NCI-H524 (cell line): ENCODE results near the gene PTGER3.

ENCODE experiments used
- DNase-seq, 2 experiments: peaks; one replicate each; lab custom pipeline; 2025; lab: John Stamatoyannopoulos, UW

PTGER3 gene

DNA sequence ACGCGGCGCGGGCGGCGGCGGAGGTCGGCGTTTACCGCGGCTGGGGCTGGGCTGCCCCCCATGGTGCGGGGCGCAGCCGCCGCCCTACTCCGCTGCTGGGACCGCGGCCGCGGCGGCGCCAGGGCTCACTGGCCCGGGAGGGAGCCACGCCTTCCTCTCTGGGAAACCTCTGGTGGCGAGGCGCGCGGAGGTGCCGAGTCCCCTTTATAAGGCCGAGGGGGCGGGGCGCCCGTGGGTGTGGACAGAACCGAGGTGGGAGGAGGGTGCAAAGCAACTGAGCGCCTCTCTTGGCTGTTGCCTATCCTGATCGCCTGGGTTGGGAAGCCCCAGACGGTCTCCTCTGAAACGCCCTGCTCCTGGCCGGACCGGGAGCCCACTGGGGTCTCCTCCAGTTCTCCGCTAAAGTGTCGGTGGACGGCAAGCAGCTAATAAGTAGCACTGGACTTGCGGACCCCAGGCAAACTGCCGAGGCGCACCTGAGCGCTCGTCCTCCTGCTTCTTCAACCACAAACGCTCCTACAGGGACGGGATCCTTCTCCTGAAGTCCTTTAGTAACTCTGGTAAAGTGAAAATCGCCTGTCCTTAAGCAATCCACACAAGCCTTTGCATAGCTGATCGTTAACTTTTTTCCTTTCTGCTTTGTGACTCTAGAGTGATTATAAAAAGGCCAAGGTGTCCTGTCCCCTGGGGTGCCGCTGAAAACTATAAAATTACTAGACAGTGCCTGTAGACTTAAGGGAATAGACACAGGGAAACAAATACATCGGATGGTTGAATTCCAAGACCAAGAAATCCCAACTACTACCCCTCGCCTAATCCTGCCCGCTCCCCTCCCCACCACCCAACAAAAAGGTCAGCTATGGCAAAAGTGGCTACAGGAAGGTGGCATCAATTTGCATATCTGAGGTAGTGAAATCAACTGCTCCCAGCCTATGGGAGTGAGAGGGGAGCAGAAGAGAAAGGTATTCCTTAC, at the start of gene PTGER3:
PTGER3 (minus strand) TSS at position 182 of the 973 bp plus-strand sequence. CDS start 239 bp downstream, outside the sequence.
- peak; percentile 43 to 71 for DNase-seq

- DNase-seq, result peak in 1 of 2 experiments; percentile 18
Measured at GRCh38 chr1:71094913-71095312, 47.3 kb upstream of the PTGER3 start.

DNA sequence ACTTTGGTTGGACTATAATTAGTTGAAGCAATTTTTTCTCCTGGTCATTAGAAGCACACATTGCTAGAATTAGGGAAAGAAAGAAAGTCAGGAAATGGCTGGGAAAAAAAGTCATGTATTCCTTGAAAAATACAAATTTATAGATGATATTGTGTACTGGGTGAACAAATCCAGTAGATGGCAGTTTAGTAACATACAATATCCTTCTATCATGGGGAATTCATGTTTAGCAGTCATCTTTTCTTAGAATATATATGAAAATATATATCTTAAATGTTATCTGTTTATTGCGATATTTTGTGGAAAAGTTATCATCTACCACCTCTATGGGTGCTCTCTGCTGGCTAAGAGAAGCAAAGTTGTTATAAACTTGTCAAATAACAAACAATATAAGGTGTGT, 46.3 kb upstream of the PTGER3 start:
- DNase-seq, result peak in 1 of 2 experiments; percentile 68

- DNase-seq, result no peak
Measured at GRCh38 chr1:71089536-71090270, 42.1 kb upstream of the PTGER3 start.

GRCh38 chr1:71088645-71089287, 41.1 kb upstream of the PTGER3 start:
- DNase-seq, result no peak

DNA sequence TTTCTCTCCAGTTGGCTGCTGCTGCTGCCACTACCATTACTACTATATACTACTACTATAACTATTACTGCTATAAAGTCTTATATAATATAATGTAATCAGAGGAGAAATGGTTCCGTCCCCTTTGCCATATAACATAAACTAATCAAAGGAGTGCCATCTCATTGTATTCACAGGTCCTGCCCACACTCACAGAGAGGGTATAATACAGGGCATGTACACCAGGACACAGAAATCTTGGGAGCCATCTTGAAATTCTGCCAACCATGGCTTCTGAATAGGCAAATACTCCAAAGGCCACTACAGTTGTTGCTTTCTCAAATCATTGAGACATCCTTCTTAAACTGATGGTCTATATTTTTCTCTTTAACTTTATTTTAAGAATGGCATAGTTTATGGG, 40.1 kb upstream of the PTGER3 start:
- no peak for DNase-seq

DNA sequence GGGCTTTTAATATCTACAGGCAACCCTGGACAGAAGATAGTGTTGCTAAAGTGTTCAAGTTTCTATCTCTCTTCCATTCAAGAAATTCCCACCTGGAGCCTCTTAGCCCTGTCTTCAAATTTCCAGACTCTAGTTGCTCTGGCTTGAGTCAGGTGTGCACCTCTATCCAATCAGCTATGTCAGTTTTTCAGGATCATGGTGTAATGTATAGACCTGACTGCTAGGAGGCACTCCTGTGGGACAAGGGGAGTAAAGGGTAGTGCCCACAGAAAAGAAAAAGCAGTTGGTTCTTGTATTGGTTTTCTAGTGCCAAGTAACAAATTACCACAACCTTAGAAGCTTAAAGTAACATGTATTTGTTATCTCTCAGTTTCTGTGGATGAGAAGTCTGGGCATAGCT, 39.4 kb upstream of the PTGER3 start:
- DNase-seq, result peak in 1 of 2 experiments; percentile 68

DNA sequence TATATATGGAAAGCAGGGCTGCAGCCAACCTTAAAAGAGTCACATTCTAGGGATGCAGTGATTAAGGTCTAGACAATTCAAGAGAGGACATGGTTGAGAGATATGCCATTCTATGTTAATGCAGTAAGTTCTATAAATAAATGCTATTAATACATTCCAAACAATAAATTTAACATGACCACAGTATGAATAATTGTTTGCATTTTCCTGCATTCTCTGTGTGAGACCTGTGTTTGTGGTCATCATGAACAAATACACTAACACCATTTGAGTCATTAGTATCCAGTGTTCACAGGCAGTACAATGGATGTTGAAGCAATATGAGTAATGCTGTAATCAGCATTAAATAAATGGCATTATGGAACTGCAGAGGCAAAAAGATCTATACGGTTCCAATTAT, 38.7 kb upstream of the PTGER3 start:
- no peak for DNase-seq

GRCh38 chr1:71083271-71083670, 35.7 kb upstream of the PTGER3 start:
- no peak for DNase-seq

DNA sequence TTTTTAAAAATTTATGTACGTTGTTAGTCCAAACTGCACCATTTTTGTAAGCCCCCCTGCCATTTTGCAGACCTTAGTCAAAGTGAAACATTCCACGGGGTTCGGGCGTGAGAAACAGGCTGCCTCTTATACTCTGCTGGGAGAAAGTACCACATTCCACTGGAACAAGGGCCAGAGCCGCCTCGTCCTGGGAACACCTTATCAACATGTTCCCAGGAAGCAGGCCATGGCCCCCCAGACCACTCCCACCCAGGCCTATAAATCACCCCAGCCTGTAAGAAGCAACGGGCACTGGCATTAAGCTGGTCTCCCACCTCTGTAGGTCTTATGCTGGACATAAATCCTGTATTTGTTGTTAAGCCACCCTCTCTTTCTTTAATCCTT, 34.1 kb upstream of the PTGER3 start:
- peak in 1 of 2 experiments; percentile 10 for DNase-seq

- peak; percentile 89 to 96 for DNase-seq
Measured at GRCh38 chr1:71080739-71081696, 33.4 kb upstream of the PTGER3 start, which contains the start of gene ZRANB2. Gene ZRANB2 (minus strand): TSS chr1:71081035. CDS start chr1:71080995, 40 bp downstream.

DNA sequence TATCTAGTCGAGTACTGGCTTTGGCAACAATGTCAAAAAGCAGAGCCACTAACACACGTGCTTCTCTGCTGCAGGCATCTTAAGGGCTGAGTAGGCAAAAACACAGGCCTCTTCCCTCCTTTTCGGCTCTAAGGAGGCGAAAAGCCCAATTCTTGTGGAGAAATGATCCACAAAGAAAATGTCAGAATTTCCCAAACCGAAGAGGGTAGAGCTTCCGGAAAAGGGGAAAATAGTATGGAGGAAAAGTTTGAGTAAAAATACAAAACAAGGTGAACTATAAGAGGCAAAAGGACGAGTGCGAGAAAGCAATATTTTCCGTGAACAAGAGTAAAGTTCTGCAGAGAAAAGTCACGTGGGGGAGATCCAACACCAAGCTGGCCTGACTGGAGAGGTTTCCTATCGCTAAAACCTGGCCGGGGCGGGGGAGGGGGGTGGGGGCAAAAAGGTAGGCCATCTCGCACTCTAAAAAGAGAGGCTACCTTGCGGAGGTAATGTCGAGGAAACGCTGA, 32.7 kb upstream of the PTGER3 start:
- DNase-seq, result peak; percentile 24 to 35

- no peak for DNase-seq
Measured at GRCh38 chr1:71074681-71075080, 27.1 kb upstream of the PTGER3 start.

DNA sequence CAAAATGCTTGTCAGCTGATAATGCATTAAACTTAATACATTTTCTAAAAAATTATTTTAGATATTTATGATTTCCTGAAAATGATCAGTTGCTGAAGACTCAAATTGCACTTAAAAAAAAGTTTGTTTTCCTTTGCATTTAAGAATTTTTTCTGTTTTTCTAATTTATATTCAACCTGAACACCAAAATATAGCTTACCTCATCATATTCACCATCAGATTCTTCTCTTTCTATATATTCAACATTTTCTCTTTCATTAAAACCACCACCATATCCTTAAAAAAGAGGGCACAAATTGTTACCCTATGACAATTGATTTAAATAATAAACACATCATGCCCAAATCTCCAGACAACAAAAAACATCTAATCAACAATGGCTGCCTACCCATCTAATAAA, 24.7 kb upstream of the PTGER3 start:
- DNase-seq, result no peak

DNA sequence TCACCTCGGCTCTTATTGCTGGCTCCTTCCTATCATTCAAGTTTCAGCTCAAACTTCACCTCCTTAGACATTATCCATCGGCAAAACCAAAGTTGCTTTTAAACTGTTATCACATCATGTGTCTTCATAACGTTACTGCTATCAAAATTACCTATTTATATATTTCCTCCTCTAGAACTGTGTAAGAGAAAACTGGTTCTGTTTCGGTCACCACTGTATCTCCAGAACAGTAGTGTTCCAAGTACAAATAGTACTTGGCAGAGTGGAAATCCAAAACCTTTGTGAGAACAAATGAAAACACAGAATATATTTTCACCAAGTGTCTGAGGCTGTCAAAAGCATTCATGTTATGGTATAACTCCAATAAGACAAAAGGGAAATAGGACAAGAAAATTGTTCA, 24.1 kb upstream of the PTGER3 start:
- DNase-seq, result no peak

DNA sequence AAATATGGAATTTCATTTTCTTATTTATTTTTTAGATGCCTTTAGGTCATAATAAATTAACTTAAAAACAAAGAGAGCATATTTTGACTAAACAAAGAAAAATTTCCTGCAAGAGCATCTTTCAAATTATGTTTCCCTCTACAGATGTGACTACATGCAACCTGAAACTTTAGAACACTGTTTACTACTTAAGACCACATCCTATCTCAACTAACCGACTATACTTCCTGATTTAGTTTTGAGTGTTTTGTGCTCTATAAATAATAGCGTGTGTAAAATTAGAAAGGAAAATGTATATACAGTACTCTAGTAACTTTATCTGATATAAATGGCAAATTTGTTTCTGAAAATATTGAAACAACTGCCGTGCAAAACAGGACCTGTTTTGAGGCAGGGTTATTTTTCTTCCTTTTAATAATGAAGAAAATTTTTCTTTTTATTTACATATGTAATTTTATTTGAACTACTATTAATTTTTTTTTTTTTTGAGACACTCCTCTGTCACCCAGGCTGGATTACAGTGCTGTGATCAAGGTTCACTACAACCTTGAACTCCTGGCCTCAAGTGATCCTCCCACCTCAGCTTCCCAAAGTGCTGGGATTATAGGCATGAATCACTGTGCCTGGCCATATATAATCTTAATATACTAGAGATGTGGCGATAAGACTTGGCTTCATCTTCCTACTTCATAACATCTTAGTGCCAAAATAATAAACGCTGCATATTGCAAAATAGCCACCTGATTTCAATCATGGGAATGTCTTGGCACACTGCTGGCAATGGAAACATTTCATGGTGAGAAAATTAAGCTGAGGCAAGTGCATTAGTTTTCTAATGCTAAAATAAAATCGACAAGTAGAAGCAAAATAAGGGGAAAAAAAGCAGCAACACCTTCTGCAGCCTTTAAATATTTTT, 21.0 kb upstream of the PTGER3 start:
- no peak for DNase-seq

DNA sequence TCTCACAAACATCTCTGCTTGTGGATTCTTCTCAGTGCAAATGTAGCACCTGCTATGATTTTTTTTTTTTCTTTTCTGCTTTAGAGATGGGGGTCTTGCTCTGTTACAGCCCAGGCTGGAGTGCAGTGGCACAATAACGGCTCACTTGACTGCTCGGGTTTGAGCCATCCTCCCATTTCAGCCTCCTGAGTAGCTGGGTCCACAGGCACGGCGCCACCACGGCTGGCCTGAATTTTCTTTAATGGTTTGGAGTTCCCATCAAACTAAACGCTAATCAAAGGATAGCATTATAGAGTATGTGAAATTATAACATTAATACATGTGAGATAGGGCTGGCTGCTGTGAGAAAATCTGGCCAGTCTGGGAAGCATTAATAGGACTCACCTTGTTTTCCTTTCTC, 7.2 kb upstream of the PTGER3 start:
- no peak for DNase-seq

DNA sequence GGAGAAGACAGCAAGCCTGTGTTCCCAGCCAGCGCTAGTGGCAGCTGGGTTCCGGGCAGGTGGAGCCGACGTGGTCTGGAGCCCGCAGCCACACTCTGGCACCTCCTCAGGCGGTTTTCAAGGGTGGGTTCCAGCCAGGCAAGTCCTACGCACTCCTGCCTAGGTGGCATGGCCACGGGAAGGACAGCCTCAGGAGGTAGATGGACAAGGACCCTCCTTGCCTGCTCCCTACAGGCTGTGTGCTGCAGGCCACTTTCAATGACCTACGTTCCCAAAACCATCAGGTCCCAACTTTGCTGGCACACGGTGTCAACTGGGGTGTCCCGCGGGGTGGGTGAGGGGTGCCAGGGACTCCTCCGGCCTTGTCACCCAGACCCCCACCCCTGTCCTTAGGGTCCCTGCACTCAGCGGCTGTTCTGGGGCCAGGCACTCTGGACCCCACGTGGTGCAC, 6.7 kb upstream of the PTGER3 start:
- no peak for DNase-seq

DNA sequence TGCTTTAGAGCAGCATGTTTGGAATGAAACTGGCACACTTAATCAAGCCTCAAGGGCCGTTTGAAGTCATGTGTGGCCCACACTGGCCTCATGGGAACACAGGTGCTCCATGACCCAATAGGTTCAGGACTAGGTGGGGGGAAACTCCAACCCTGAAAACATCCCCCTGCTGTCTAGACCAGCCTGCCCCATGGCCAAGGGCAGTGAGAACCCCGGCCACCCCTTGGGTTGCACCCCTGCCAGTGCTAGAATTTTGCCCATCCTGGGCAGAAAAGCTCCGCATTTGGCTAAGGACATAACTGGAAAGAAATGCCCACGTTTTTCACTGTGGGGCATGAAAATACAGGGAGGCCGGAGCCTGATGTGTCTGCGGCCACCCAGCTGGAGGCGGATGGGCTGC, 6.1 kb upstream of the PTGER3 start:
- no peak for DNase-seq

- no peak for DNase-seq
Measured at GRCh38 chr1:71053146-71053545, 5.5 kb upstream of the PTGER3 start.
